ENCODE data around the gene SSRP1. TPM values are rescaled to one million over a fixed set of nuclear protein-coding genes. Genes with fewer than 3 reads are reported as not detected.

Gene SSRP1
- total and polyA plus RNA-seq, 12 donors = 25.3 to 106 (median 56.9) TPM

DNA sequence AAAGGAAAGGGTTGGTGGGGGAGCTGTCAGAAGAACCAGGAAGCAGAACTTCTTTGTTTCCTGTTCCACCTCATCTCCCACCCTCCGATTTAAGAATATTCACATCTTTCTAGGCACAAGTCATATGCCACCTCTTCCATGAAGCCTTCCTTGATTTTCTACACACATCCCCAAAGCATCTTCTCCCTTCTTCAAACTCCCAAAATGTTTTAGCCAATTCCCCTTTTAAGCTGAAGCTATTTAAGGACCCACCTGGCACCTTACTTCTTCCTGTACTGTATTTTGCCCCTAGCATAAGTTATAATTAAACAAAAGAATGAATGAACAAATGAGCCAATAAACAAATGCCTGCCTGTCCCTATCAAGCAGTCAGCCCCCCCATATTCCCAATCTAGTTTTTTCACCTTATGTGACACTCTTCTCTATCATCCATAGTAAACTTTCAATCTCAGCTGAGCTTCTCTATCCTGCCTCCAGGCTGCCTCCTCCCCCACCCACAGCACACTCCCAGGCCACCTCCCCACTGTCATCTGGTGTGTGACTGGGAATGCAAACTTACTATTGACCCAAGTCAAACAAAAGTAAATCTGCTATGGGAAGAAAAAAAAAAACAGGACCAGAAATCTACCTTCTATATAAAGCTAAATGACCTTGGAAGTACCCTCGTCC is 14.8 kb downstream of the SSRP1 start:
- H3K36me3 ChIP-seq (replicated peaks in 1 of 2) = peaks cover 0 to 40% of the 10 kb centered on the region in 2 donors
- peaks cover 63 to 81% of the 10 kb centered on the region in 2 donors for H3K4me1 ChIP-seq (replicated peaks in 1 of 2)
- H3K9me3 ChIP-seq (replicated peaks in 1 of 3) = no peaks in the 10 kb centered on the region
- 55 to 61% (median 58%) methylated on average over 2 of the region's 2 CpGs for WGBS, 4 donors
- DNase-seq = no peak
- no peak for TF ChIP-seq CTCF (IDR thresholded peaks at IDR 0.05)
- H3K27ac ChIP-seq = peak overlapping the region in 3 of 5 donors; percentile 14 to 98 (median 98)
- H3K27me3 ChIP-seq = no peaks in the 10 kb centered on the region
- intact Hi-C loops (cut with DNase I) = no loop called here
- peak overlapping the region in 1 of 4 donors; percentile 54 for H3K4me3 ChIP-seq

DNA sequence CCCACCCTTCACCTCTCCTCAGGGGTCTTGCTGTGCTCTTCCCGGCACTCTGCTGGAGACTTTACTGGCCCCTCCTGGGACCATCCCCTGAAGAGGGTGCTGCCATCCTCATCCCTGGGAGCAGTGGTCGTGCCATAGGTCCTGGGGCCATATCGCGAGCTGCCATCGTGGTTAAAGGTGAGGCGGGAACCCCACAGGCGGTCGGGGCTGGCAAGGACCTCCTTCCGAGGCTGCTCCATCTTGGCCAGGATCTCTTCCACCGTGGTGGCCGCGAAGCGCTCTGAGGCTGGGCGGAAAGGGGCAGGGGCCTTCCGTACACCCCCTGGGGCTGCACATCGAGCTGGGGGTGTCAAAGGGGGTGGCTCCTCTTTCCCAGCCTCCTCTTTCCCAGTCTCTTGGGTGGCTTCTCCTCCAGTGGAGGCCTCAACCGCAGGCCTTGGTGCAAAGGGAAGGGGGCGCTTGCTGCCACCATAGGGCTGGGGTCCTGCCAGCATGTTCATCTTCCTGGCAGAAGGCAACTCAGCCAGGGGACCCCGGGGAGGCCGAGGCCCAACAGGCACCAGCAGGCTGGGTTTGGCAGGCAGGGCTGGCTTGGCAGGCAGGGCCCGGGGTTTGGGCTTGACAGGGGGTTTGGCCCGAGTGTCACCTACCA is 15.5 kb downstream of the SSRP1 start:
- WGBS, 4 donors = 84 to 91% (median 90%) methylated on average over 14 to 22 of the region's 22 CpGs
- intact Hi-C loops (cut with DNase I) = no loop called here
- no peak for TF ChIP-seq POLR2A (IDR thresholded peaks at IDR 0.05)
- TF ChIP-seq CTCF (IDR thresholded peaks at IDR 0.05) = no peak
- no peak for DNase-seq
- Histone ChIP-seq H3K27ac (peak overlapping the region in 1 of 5 donors; percentile 32), H3K36me3 (replicated peaks in 1 of 2) (peaks cover 0 to 42% of the 10 kb centered on the region in 2 donors), H3K4me1 (replicated peaks in 1 of 2) (peaks cover 66 to 81% of the 10 kb centered on the region in 2 donors), H3K4me3 (no peak overlapping the region), H3K9me3 (replicated peaks in 1 of 3) (no peaks in the 10 kb centered on the region), H3K27me3 (no peaks in the 10 kb centered on the region)

DNA sequence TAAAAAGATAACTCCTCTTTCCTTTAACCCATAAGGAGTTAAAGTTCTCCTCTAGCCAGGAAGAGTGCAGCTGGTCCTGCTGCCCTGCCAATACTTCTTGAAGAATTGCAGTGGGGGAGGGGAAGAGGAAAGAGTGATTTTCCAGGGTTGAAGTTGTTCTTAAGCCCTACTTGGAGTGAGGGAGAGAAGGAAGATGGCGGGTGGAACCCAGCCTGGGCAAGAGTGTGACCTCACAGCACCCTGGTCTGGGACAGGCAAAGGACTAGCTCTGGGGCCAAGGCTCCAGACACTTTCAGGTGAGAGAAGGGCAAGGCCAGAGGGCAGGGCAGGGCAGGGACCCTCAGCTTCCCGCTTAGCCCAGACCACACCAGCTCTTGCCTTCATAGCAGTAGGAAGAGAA is 17.5 kb downstream of the SSRP1 start:
- Histone ChIP-seq H3K36me3 (replicated peaks in 1 of 2) (peaks cover 0 to 62% of the 10 kb centered on the region in 2 donors), H3K27me3 (no peaks in the 10 kb centered on the region), H3K4me3 (no peak overlapping the region), H3K27ac (peak overlapping the region in 2 of 5 donors; percentile 61 to 98), H3K9me3 (replicated peaks in 1 of 3) (no peaks in the 10 kb centered on the region), H3K4me1 (replicated peaks in 1 of 2) (peaks cover 67 to 81% of the 10 kb centered on the region in 2 donors)
- DNase-seq = no peak
- WGBS, 4 donors = 17 to 48% (median 31%) methylated on average over 2 of the region's 2 CpGs
- intact Hi-C loops (cut with DNase I) = no loop called here
- TF ChIP-seq POLR2A (IDR thresholded peaks at IDR 0.05) (no peak), CTCF (IDR thresholded peaks at IDR 0.05) (no peak)

DNA sequence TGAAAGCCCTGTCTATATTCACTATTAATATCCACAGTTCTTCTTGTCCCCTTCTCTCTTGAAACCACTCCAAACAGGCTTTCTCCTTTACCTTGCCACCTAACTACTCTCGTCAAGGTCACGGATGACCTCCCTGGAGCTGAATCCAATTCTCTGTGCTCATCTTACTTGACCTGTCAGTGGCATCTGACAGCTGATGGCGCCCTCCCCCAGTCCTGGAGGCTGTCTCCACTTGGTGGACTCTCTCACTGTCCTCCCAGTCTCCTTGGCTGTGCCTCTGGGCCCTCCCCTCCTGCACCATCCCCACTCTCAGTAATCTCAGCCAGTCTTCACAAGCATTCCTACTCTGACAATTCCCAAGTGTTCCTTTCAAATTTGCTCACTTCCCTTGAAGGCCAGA is 19.7 kb downstream of the SSRP1 start:
- no peaks in the 10 kb centered on the region for H3K27me3 ChIP-seq
- 32 to 49% (median 35%) methylated on average over 3 of the region's 3 CpGs for WGBS, 4 donors
- no peak for TF ChIP-seq POLR2A (IDR thresholded peaks at IDR 0.05)
- TF ChIP-seq CTCF (IDR thresholded peaks at IDR 0.05) = no peak
- peaks cover 64 to 83% of the 10 kb centered on the region in 2 donors for H3K4me1 ChIP-seq (replicated peaks in 1 of 2)
- intact Hi-C loops (cut with DNase I) = no loop called here
- no peak overlapping the region for H3K4me3 ChIP-seq
- DNase-seq = peak in 4 of 7 donors; percentile 34 to 71 (median 62)
- peaks cover 0 to 73% of the 10 kb centered on the region in 2 donors for H3K36me3 ChIP-seq (replicated peaks in 1 of 2)
- no peaks in the 10 kb centered on the region for H3K9me3 ChIP-seq (replicated peaks in 1 of 3)
- peak overlapping the region in 4 of 5 donors; percentile 11 to 98 (median 50) for H3K27ac ChIP-seq

Data from adrenal gland (tissue), 12 donors.